Caco-2 (cell line): ENCODE measurements around the gene HNRNPA2B1. TPM values are rescaled to one million over a fixed set of nuclear protein-coding genes. Genes with fewer than 3 reads are reported as not detected.

Experiments used
- BruUV-seq: library from RNA; stranded (reverse); fragments of 400-500 nt; replicated peaks from 2 replicates; lab custom pipeline; 2021; lab: Mats Ljungman, UMichigan
- CTCF ChIA-PET: fragments of 300-600 bp; sonication (Branson Sonifier 250); formaldehyde crosslinking; loops from one replicate; lab custom pipeline; 2022; ENCODE audit warnings: antibody characterized with exemption; lab: Charles Lee
- POLR2A ChIA-PET: fragments of 300-600 bp; sonication (Branson Sonifier 250); formaldehyde crosslinking; loops from one replicate; lab custom pipeline; 2022; ENCODE audit warnings: antibody characterized with exemption; lab: Charles Lee
- DNase-seq, 2 experiments: peaks; one replicate each; pipeline versions ENCODE4 v3.0.0 to v3.0.0-alpha.2; 2020 to 2022
- H3K27me3 ChIP-seq: replicated peaks from 2 replicates; pipeline ENCODE4 v1.6.0; 2011; ENCODE audit warnings: low read length; ENCODE audit not compliant: control insufficient read depth, insufficient read depth
- H3K36me3 ChIP-seq: 2 replicates; pipeline ENCODE4 v1.5.1; 2011; ENCODE audit warnings: low read length; ENCODE audit not compliant: control insufficient read depth, insufficient read depth
- H3K4me1 ChIP-seq: fragments of 250-450 bp; sonication (Bioruptor Pico); 2 replicates; pipeline ENCODE4 v1.5.1; 2020; ENCODE audit warnings: mild to moderate bottlenecking
- H3K4me3 ChIP-seq: 2 replicates; pipeline ENCODE4 v1.5.1; 2011; ENCODE audit warnings: low read depth, mild to moderate bottlenecking, control low read depth, low read length
- H3K9me3 ChIP-seq: fragments of 250-450 bp; sonication (Bioruptor Pico); 2 replicates; pipeline ENCODE4 v1.5.1; 2020; ENCODE audit warnings: mild to moderate bottlenecking, moderate library complexity
- H3K27ac Mint-ChIP-seq: one replicate; pipeline ENCODE4 v1.8.0; 2022; ENCODE audit warnings: mixed read lengths; ENCODE audit not compliant: unreplicated experiment
- H3K27me3 Mint-ChIP-seq: one replicate; pipeline ENCODE4 v1.8.0; 2022; ENCODE audit warnings: mixed read lengths; ENCODE audit not compliant: insufficient read depth, unreplicated experiment
- H3K36me3 Mint-ChIP-seq: one replicate; pipeline ENCODE4 v1.8.0; 2022; ENCODE audit warnings: mild to moderate bottlenecking, mixed read lengths; ENCODE audit not compliant: insufficient read depth, unreplicated experiment
- H3K4me1 Mint-ChIP-seq: one replicate; pipeline ENCODE4 v1.8.0; 2022; ENCODE audit warnings: low read depth, mixed read lengths; ENCODE audit not compliant: unreplicated experiment
- H3K4me3 Mint-ChIP-seq: one replicate; pipeline ENCODE4 v1.8.0; 2022; ENCODE audit warnings: mild to moderate bottlenecking, moderate library complexity, mixed read lengths; ENCODE audit not compliant: unreplicated experiment
- H3K9me3 Mint-ChIP-seq: one replicate; pipeline ENCODE4 v1.8.0; 2022; ENCODE audit warnings: mixed read lengths; ENCODE audit not compliant: unreplicated experiment
- intact Hi-C: fragments of 100-400 bp; cut with micrococcal nuclease; formaldehyde crosslinking; loops from one replicate; pipeline ENCODE4 v1.10.0; 2022; ENCODE audit not compliant: unreplicated experiment
- total RNA-seq: library from RNA; stranded (reverse); gene quantifications from 2 replicates; pipeline ENCODE4 v1.2.3, GENCODE V29; 2022
- TF ChIP-seq, protein P1 (sequence below), 2 experiments: fragments of 200-600 bp in 1 of 2; IDR thresholded peaks; 1 replicate in 1 of 2; 2 replicates in 1 of 2; pipeline versions ENCODE4 v1.5.1 to v1.8.0; 2011 to 2022; ENCODE audit warnings: antibody characterized with exemption in 1 of 2, control low read depth in 1 of 2, inconsistent platforms in 1 of 2, low read depth in 1 of 2, low read length in 1 of 2, mild to moderate bottlenecking in 1 of 2, moderate library complexity in 1 of 2; ENCODE audit not compliant: insufficient read depth in 1 of 2, severe bottlenecking in 1 of 2, unreplicated experiment in 1 of 2

The HNRNPA2B1 gene
- total RNA-seq, 1 experiment from 2014 or later, result 799 TPM

DNA sequence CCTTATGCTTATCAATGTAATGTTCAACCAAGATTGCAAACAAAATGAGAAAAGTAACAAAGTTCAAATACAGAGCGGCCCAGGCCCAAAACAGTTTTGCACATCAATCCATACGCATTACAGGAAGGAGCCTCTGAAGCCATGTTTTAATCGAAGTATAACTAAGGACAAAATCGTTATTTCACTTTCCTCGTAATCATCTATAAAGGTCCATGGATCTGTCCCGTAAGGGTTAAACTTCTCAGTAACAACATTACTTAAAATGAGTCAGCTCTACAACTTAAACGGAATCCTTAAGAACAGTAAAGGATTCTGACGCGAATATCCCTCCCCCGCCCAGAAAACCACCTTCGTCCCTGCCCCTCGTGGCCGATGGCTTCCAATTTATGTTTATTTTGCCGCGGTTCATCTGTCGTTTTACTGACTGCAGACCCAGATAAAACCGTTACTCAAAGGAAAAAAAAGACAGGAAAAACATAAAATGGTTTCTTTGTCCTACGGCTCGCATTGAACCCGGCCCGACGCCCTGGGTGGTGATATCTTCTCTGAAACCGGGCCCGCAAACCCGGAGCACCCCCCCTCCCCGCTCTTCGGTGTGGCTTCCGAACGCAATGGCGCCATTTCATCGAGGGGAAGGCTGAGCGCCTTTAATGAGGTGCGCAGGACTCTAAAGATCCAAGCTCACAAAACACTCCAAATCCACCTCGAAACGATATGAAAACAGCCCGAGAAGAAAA is 1.1 kb downstream of the HNRNPA2B1 start:
- DNase-seq, result peak in 1 of 2 experiments; percentile 63
- POLR2A ChIA-PET, result interaction anchor here (0.6 to 1.1 kb wide), 6 partner anchors 15 to 1051 kb away, joined by 3 to 5 read pairs (median 4); partner anchors contain the start of gene NFE2L3
- Histone ChIP-seq H3K36me3 (peaks cover 3% of the 10 kb centered on the region), H3K27me3 (no peaks in the 10 kb centered on the region), H3K9me3 (no peaks in the 10 kb centered on the region), H3K4me1 (peaks cover 25% of the 10 kb centered on the region), H3K4me3 (peak overlapping the region; percentile 85)
- TF ChIP-seq, protein P1, sequence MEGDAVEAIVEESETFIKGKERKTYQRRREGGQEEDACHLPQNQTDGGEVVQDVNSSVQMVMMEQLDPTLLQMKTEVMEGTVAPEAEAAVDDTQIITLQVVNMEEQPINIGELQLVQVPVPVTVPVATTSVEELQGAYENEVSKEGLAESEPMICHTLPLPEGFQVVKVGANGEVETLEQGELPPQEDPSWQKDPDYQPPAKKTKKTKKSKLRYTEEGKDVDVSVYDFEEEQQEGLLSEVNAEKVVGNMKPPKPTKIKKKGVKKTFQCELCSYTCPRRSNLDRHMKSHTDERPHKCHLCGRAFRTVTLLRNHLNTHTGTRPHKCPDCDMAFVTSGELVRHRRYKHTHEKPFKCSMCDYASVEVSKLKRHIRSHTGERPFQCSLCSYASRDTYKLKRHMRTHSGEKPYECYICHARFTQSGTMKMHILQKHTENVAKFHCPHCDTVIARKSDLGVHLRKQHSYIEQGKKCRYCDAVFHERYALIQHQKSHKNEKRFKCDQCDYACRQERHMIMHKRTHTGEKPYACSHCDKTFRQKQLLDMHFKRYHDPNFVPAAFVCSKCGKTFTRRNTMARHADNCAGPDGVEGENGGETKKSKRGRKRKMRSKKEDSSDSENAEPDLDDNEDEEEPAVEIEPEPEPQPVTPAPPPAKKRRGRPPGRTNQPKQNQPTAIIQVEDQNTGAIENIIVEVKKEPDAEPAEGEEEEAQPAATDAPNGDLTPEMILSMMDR (IDR thresholded peaks at IDR 0.05; ENCODE audit: insufficient read depth in 1 of 2, low read depth in 1 of 2, low read length in 1 of 2, severe bottlenecking in 1 of 2, unreplicated experiment in 1 of 2), result no peak
- Mint-ChIP-seq H3K9me3 (no peaks in the 10 kb centered on the region), H3K27me3 (no peaks in the 10 kb centered on the region), H3K27ac (peak overlapping the region; percentile 100), H3K36me3 (peaks cover 91% of the 10 kb centered on the region), H3K4me3 (peak overlapping the region; percentile 99), H3K4me1 (peaks cover 28% of the 10 kb centered on the region)
- intact Hi-C loops, result loop anchor here (1.0 to 10.0 kb wide), 3 partner anchors 85 to 965 kb away; partner anchors contain the start of gene HOXA9
- TSS peak; percentile 21 for BruUV-seq
- CTCF ChIA-PET, result interaction anchor here (1.0 to 1.1 kb wide), 2 partner anchors 43 to 47 kb away, joined by 3 to 5 read pairs; partner anchors contain the start of gene NFE2L3

DNA sequence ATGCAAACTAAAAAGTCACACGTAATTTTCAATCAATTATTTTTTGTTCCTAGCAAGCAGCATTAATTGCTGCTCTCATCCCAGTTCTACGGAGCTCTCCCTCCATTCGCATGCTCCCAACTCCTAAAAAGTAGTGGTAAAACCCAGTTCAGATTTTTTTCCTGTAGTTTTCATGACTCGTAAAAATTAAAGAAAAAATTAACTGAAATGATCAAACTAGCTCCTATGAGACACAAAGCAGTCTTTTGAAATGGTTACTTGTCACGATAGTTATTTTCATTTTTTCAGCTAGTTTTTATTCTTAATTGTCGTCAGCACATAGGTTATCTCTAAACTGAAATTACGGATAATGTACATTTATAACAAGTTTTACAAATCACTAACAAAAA is 1.8 kb downstream of the HNRNPA2B1 start:
- Mint-ChIP-seq H3K27ac (peak overlapping the region; percentile 100), H3K4me3 (peak overlapping the region; percentile 99), H3K36me3 (peaks cover 91% of the 10 kb centered on the region), H3K9me3 (no peaks in the 10 kb centered on the region), H3K27me3 (no peaks in the 10 kb centered on the region), H3K4me1 (peaks cover 22% of the 10 kb centered on the region)
- H3K36me3 ChIP-seq, result peaks cover 1% of the 10 kb centered on the region
- intact Hi-C loops, result loop anchor here (1.0 kb wide), 1 partner anchor 167 kb away; no protein-coding TSS in a partner anchor
- TF ChIP-seq, protein P1 (IDR thresholded peaks at IDR 0.05; ENCODE audit: insufficient read depth in 1 of 2, low read depth in 1 of 2, low read length in 1 of 2, severe bottlenecking in 1 of 2, unreplicated experiment in 1 of 2), result no peak
- H3K4me3 ChIP-seq, result peak overlapping the region; percentile 85
- H3K27me3 ChIP-seq, result no peaks in the 10 kb centered on the region
- H3K4me1 ChIP-seq, result peaks cover 25% of the 10 kb centered on the region
- DNase-seq, result no peak
- no TSS peak for BruUV-seq
- CTCF ChIA-PET, result interaction anchor here (0.9 kb wide), 3 partner anchors 47 to 167 kb away, joined by 3 read pairs; partner anchors contain the start of gene NFE2L3
- no peaks in the 10 kb centered on the region for H3K9me3 ChIP-seq
- POLR2A ChIA-PET, result interaction anchor here (0.7 kb wide), 1 partner anchor 65 kb away, joined by 3 read pairs; no protein-coding TSS in a partner anchor

- Mint-ChIP-seq H3K27ac (peak overlapping the region; percentile 100), H3K4me3 (peak overlapping the region; percentile 99), H3K36me3 (peaks cover 94% of the 10 kb centered on the region), H3K4me1 (peaks cover 27% of the 10 kb centered on the region), H3K27me3 (no peaks in the 10 kb centered on the region), H3K9me3 (no peaks in the 10 kb centered on the region)
- CTCF ChIA-PET, result interaction anchor here (0.9 to 1.3 kb wide), 4 partner anchors 46 to 167 kb away, joined by 3 read pairs; partner anchors contain the start of gene NFE2L3
- peaks cover 1% of the 10 kb centered on the region for H3K36me3 ChIP-seq
- TF ChIP-seq, protein P1 (IDR thresholded peaks at IDR 0.05; ENCODE audit: insufficient read depth in 1 of 2, low read depth in 1 of 2, low read length in 1 of 2, severe bottlenecking in 1 of 2, unreplicated experiment in 1 of 2), result peak; percentile 67 to 82
- BruUV-seq, result no TSS peak
- intact Hi-C loops, result no loop called here
- H3K27me3 ChIP-seq, result no peaks in the 10 kb centered on the region
- POLR2A ChIA-PET, result interaction anchor here (0.7 kb wide), 1 partner anchor 66 kb away, joined by 3 read pairs; no protein-coding TSS in a partner anchor
- no peak for DNase-seq
- H3K4me1 ChIP-seq, result peaks cover 20% of the 10 kb centered on the region
- no peaks in the 10 kb centered on the region for H3K9me3 ChIP-seq
- H3K4me3 ChIP-seq, result peak overlapping the region; percentile 85
Observed at GRCh38 chr7:26198133-26198780, 2.3 kb downstream of the HNRNPA2B1 start.
